Spleen (tissue), 11 donors: ENCODE results near the gene FTO. TPM values are rescaled to one million over a fixed set of nuclear protein-coding genes. Genes with fewer than 3 reads are reported as not detected.

ENCODE experiments used
- DNase-seq: peaks from one replicate; pipeline ENCODE4 v3.0.0-alpha.2; 2020
- H3K27ac ChIP-seq, 8 donors: fragments of 200-600 bp; sonication (generic) in 7 of 8; 1 replicate in 4 of 8; 2 replicates in 4 of 8; pipeline versions ENCODE4 v1.5.0 to v1.8.0; 2016 to 2021; ENCODE audit warnings: inconsistent platforms in 4 of 8, mild to moderate bottlenecking in 4 of 8, moderate library complexity in 1 of 8
- H3K27me3 ChIP-seq, 7 donors: fragments of 200-600 bp; sonication (generic) in 6 of 7; replicated peaks in 1 of 7; 1 replicate in 4 of 7; 2 replicates in 3 of 7; pipeline versions ENCODE4 v1.5.0 to v1.8.0; 2016 to 2021; ENCODE audit warnings: inconsistent platforms in 3 of 7, mild to moderate bottlenecking in 1 of 7
- H3K36me3 ChIP-seq, 6 donors: fragments of 200-600 bp; sonication (generic) in 5 of 6; 1 replicate in 4 of 6; 2 replicates in 2 of 6; pipeline versions ENCODE4 v1.5.0 to v1.8.0; 2016 to 2021; ENCODE audit warnings: inconsistent platforms in 2 of 6
- H3K4me1 ChIP-seq, 6 donors: fragments of 200-600 bp; sonication (generic) in 5 of 6; 1 replicate in 3 of 6; 2 replicates in 3 of 6; pipeline versions ENCODE4 v1.5.0 to v1.8.0; 2016 to 2021; ENCODE audit warnings: inconsistent platforms in 3 of 6
- H3K4me3 ChIP-seq, 8 donors: fragments of 200-600 bp; sonication (generic) in 7 of 8; 1 replicate in 4 of 8; 2 replicates in 4 of 8; pipeline versions ENCODE4 v1.5.0 to v1.8.0; 2016 to 2021; ENCODE audit warnings: inconsistent platforms in 4 of 8, mild to moderate bottlenecking in 4 of 8, moderate library complexity in 2 of 8
- H3K9me3 ChIP-seq, 8 donors: fragments of 200-600 bp; sonication (generic) in 7 of 8; 1 replicate in 4 of 8; 2 replicates in 4 of 8; pipeline versions ENCODE4 v1.5.0 to v1.8.0; 2016 to 2021; ENCODE audit warnings: inconsistent platforms in 4 of 8
- POLR2A ChIP-seq, 3 donors: fragments of 450-650 bp; IDR thresholded peaks; one replicate each; pipeline ENCODE4 v1.5.1; 2017; ENCODE audit warnings: antibody characterized with exemption in 3 of 3, mild to moderate bottlenecking in 1 of 3
- POLR2AphosphoS5 ChIP-seq, 3 donors: sonication (generic); formaldehyde crosslinking; IDR thresholded peaks; one replicate each; pipeline ENCODE4 v1.5.1; 2017; ENCODE audit warnings: antibody characterized with exemption in 3 of 3
- whole genome bisulfite sequencing, 5 donors: extraction: QIAGEN DNeasy Blood & Tissue Kit in 3 of 5; methylation state at CpG; one replicate each; pipeline versions ENCODE4 v1.1.5 to v1.1.7; 2013 to 2018; 5-methylcytosine and 5-hydroxymethylcytosine counted together
- intact Hi-C: fragments of 100-400 bp; cut with DNase I; formaldehyde crosslinking; loops from one replicate; pipeline ENCODE4 v1.15.0; 2023; ENCODE audit warnings: low total_unique reads
- polyA plus RNA-seq, 3 donors: library from polyadenylated mRNA; stranded (reverse); fragments of 200-250 nt; gene quantifications; one replicate each; pipeline ENCODE4 v1.2.1, GENCODE V29; 2013
- total RNA-seq, 7 donors: library from RNA; depleted of rRNA in 3 of 7; stranded (reverse); fragments of >200 nt in 3 of 7; fragmentation: NEBNext Ultra II Directional in 4 of 7; extraction: Animal tissue kit (Norgen Biotek cat#: 25700) in 4 of 7; gene quantifications; one replicate each; pipeline versions ENCODE4 v1.1.0 to v1.2.1, GENCODE V29; 2016 to 2021
- TF ChIP-seq, protein P1 (sequence below), 11 experiments: fragments of 200-600 bp in 7 of 11; fragments of 450-650 bp in 4 of 11; sonication (generic) in 4 of 11; IDR thresholded peaks in 8 of 11; conservative IDR thresholded peaks in 3 of 11; 1 replicate in 7 of 11; 2 replicates in 4 of 11; pipeline versions ENCODE4 v1.4.0 to v1.8.0; 2016 to 2021; ENCODE audit warnings: antibody characterized with exemption in 11 of 11, inconsistent platforms in 4 of 11, mild to moderate bottlenecking in 1 of 11
- donor health status: healthy with polysubstance abuse.
- donor health status: DM: no; HTN: no; CAD: no; lungs with moderate emphysema.
- donor health status: DM: no; HTN: no; CAD: no.
- donor health status: Bipolar disorder and iron deficiency.
- donor health status: healthy.
- donor health status: DM: no; HTN: no; CAD: no.
- donor health status: DM: yes; HTN: yes; CAD: no.

Gene FTO
- total and polyA plus RNA-seq, 10 donors = 6.8 to 89.8 (median 68.4) TPM

DNA sequence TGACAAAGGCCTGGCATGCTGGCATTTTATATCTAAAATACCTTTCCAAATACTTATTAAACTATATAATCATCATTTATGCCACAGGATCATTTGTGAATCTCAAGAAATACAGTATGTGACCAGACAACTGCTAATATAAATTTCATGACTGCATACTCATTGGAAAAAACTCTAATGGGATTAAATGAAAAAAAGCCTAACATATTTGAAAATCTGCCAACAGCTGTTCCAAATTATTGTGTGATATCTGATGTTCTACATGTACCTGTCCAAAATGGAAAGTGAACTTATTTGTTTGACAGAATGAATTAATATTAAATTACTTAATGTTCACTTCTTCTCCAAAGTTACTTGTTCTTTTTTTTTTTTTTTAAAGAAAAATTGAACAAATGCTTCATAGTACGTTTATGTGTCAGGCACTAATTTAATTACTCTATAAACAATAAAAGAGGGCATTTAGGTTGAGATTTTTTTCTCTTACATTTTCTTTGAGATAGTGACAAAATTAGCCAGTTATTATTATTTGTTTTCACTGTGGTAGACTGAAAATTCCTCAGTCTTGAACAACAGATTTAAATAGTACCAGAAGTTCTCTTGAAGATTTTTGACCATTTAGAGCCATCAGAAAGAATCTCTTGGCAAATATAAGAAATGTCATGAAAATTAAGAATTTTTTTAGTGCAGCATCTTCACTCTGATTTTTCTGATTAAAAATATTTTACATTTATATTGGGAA is 114.0 kb downstream of the FTO start:
- H3K27me3 ChIP-seq = no peaks in the 10 kb centered on the region
- intact Hi-C loops = no loop called here
- H3K27ac ChIP-seq = no peak overlapping the region
- H3K4me1 ChIP-seq = peaks cover 0 to 9% (median 0%) of the 10 kb centered on the region in 6 donors
- no peak for DNase-seq
- peaks cover 0 to 37% (median 3%) of the 10 kb centered on the region in 6 donors for H3K36me3 ChIP-seq
- TF ChIP-seq, protein P1, sequence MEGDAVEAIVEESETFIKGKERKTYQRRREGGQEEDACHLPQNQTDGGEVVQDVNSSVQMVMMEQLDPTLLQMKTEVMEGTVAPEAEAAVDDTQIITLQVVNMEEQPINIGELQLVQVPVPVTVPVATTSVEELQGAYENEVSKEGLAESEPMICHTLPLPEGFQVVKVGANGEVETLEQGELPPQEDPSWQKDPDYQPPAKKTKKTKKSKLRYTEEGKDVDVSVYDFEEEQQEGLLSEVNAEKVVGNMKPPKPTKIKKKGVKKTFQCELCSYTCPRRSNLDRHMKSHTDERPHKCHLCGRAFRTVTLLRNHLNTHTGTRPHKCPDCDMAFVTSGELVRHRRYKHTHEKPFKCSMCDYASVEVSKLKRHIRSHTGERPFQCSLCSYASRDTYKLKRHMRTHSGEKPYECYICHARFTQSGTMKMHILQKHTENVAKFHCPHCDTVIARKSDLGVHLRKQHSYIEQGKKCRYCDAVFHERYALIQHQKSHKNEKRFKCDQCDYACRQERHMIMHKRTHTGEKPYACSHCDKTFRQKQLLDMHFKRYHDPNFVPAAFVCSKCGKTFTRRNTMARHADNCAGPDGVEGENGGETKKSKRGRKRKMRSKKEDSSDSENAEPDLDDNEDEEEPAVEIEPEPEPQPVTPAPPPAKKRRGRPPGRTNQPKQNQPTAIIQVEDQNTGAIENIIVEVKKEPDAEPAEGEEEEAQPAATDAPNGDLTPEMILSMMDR (IDR thresholded peaks at IDR 0.05 in 8 of 11, conservative IDR thresholded peaks at IDR 0.05 in 3 of 11) = no peak
- TF ChIP-seq POLR2A (IDR thresholded peaks at IDR 0.05) (no peak), POLR2AphosphoS5 (IDR thresholded peaks at IDR 0.05) (no peak)
- no peak overlapping the region for H3K4me3 ChIP-seq
- WGBS, 5 donors = 87 to 95% (median 93%) methylated on average over 1 of the region's 1 CpG
- no peaks in the 10 kb centered on the region for H3K9me3 ChIP-seq

GRCh38 chr16:53821487-53821886 is 117.5 kb downstream of the FTO start:
- 90 to 100% (median 98%) methylated on average over 1 of the region's 1 CpG for WGBS, 5 donors
- peaks cover 0 to 11% (median 8%) of the 10 kb centered on the region in 6 donors for H3K36me3 ChIP-seq

GRCh38 chr16:53821957-53822625 is 118.1 kb downstream of the FTO start:
- intact Hi-C loops = no loop called here
- Histone ChIP-seq H3K27ac (no peak overlapping the region), H3K9me3 (no peaks in the 10 kb centered on the region), H3K27me3 (no peaks in the 10 kb centered on the region), H3K4me1 (peaks cover 0 to 17% (median 1%) of the 10 kb centered on the region in 6 donors), H3K4me3 (no peak overlapping the region), H3K36me3 (peaks cover 0 to 15% (median 12%) of the 10 kb centered on the region in 6 donors)
- 85 to 98% (median 97%) methylated on average over 4 of the region's 4 CpGs for WGBS, 5 donors
- DNase-seq = no peak
- TF ChIP-seq POLR2AphosphoS5 (IDR thresholded peaks at IDR 0.05) (no peak), POLR2A (IDR thresholded peaks at IDR 0.05) (no peak)

More at GRCh38 chr16:53821487-53821886, 117.5 kb downstream of the FTO start:
- DNase-seq = no peak
- TF ChIP-seq POLR2AphosphoS5 (IDR thresholded peaks at IDR 0.05) = no peak
- no peak for TF ChIP-seq POLR2A (IDR thresholded peaks at IDR 0.05)
- TF ChIP-seq, protein P1 (IDR thresholded peaks at IDR 0.05 in 8 of 11, conservative IDR thresholded peaks at IDR 0.05 in 3 of 11) = no peak
- H3K27ac ChIP-seq = no peak overlapping the region
- no peak overlapping the region for H3K4me3 ChIP-seq
- no peaks in the 10 kb centered on the region for H3K9me3 ChIP-seq
- no peaks in the 10 kb centered on the region for H3K27me3 ChIP-seq
- intact Hi-C loops = no loop called here
- H3K4me1 ChIP-seq = peaks cover 0 to 17% (median 1%) of the 10 kb centered on the region in 6 donors

DNA sequence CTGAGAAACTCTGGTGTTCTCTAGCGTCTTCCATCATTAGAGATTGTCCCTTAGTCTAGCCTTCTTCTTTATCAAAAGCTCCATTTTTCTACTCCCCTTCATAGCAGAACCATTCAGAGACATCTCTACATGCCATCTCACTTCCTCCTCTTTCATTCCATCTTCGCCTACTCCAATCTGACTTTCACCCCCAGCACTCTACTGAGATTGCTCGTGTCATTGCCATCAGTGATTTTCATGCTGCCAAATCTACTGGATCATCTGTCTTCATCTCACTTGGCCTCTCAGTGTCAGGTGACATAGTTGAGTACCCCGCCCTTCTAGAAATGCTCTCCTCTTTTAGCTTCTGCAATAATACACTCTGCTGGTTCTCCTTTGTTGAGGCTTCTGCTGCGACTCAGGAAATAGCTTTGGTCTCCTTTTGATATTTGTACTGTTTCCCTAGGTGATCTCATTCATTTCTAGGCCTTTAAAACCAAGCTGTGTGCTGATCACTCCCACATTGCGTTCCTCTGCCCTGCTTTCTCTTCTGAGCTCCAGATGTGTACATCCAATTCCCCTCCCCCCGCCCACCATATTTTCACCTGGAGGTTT is 119.1 kb downstream of the FTO start:
- no peaks in the 10 kb centered on the region for H3K27me3 ChIP-seq
- no peak overlapping the region for H3K4me3 ChIP-seq
- WGBS, 5 donors = 65 to 86% (median 74%) methylated on average over 7 of the region's 7 CpGs
- DNase-seq = no peak
- TF ChIP-seq POLR2AphosphoS5 (IDR thresholded peaks at IDR 0.05) = no peak
- no peak for TF ChIP-seq POLR2A (IDR thresholded peaks at IDR 0.05)
- TF ChIP-seq, protein P1 (IDR thresholded peaks at IDR 0.05 in 8 of 11, conservative IDR thresholded peaks at IDR 0.05 in 3 of 11) = no peak
- intact Hi-C loops = no loop called here
- H3K27ac ChIP-seq = peak overlapping the region in 1 of 8 donors; percentile 30
- H3K36me3 ChIP-seq = peaks cover 0 to 24% (median 12%) of the 10 kb centered on the region in 6 donors
- H3K9me3 ChIP-seq = no peaks in the 10 kb centered on the region
- peaks cover 0 to 17% (median 1%) of the 10 kb centered on the region in 6 donors for H3K4me1 ChIP-seq
